IPS-18a (cell line): ENCODE results near the gene TENT5C.

ENCODE experiments used
- H3K27ac ChIP-seq: one replicate; pipeline ENCODE4 v1.5.1; 2013; ENCODE audit warnings: low read length
- H3K27me3 ChIP-seq: one replicate; pipeline ENCODE4 v1.6.1; 2013; ENCODE audit warnings: mild to moderate bottlenecking, low read length; ENCODE audit not compliant: control insufficient read depth, insufficient read depth
- H3K36me3 ChIP-seq: one replicate; pipeline ENCODE4 v1.6.1; 2013; ENCODE audit warnings: low read depth, low read length; ENCODE audit not compliant: control insufficient read depth
- H3K4me1 ChIP-seq: one replicate; pipeline ENCODE4 v1.6.1; 2013; ENCODE audit warnings: low read depth, low read length; ENCODE audit not compliant: control insufficient read depth
- H3K4me3 ChIP-seq: one replicate; pipeline ENCODE4 v1.5.1; 2013; ENCODE audit warnings: low read length
- H3K9ac ChIP-seq: one replicate; pipeline ENCODE4 v1.6.1; 2013; ENCODE audit warnings: mild to moderate bottlenecking, low read length, moderate library complexity
- H3K9me3 ChIP-seq: one replicate; pipeline ENCODE4 v1.6.1; 2013; ENCODE audit warnings: low read depth, low read length; ENCODE audit not compliant: control insufficient read depth

TENT5C gene

GRCh38 chr1:117610036-117610435 lies 4.2 kb downstream of the TENT5C start:
- Histone ChIP-seq H3K4me1 (peaks cover 9% of the 10 kb centered on the region), H3K27me3 (peaks cover 35% of the 10 kb centered on the region), H3K4me3 (no peak overlapping the region), H3K9me3 (no peaks in the 10 kb centered on the region), H3K9ac (no peak overlapping the region), H3K27ac (no peak overlapping the region), H3K36me3 (no peaks in the 10 kb centered on the region)

GRCh38 chr1:117611121-117611601 lies 5.3 kb downstream of the TENT5C start:
- H3K27ac ChIP-seq: no peak overlapping the region
- no peak overlapping the region for H3K9ac ChIP-seq
- no peak overlapping the region for H3K4me3 ChIP-seq
- no peaks in the 10 kb centered on the region for H3K36me3 ChIP-seq
- H3K27me3 ChIP-seq: peaks cover 34% of the 10 kb centered on the region
- H3K9me3 ChIP-seq: no peaks in the 10 kb centered on the region
- peaks cover 9% of the 10 kb centered on the region for H3K4me1 ChIP-seq

- Histone ChIP-seq H3K4me3 (no peak overlapping the region), H3K9ac (no peak overlapping the region), H3K27me3 (peaks cover 26% of the 10 kb centered on the region), H3K27ac (no peak overlapping the region), H3K9me3 (no peaks in the 10 kb centered on the region), H3K36me3 (no peaks in the 10 kb centered on the region), H3K4me1 (peaks cover 9% of the 10 kb centered on the region)
Measured at GRCh38 chr1:117611894-117612483, 6.1 kb downstream of the TENT5C start.

- Histone ChIP-seq H3K9ac (no peak overlapping the region), H3K4me1 (peaks cover 7% of the 10 kb centered on the region), H3K4me3 (no peak overlapping the region), H3K36me3 (no peaks in the 10 kb centered on the region), H3K27me3 (peaks cover 19% of the 10 kb centered on the region), H3K27ac (no peak overlapping the region), H3K9me3 (no peaks in the 10 kb centered on the region)
Measured at GRCh38 chr1:117612517-117613248, 6.8 kb downstream of the TENT5C start.

- Histone ChIP-seq H3K9ac (no peak overlapping the region), H3K27ac (no peak overlapping the region), H3K36me3 (no peaks in the 10 kb centered on the region), H3K4me1 (no peaks in the 10 kb centered on the region), H3K27me3 (peaks cover 12% of the 10 kb centered on the region), H3K9me3 (no peaks in the 10 kb centered on the region), H3K4me3 (no peak overlapping the region)
Measured at GRCh38 chr1:117613249-117613968, 7.6 kb downstream of the TENT5C start.

GRCh38 chr1:117613969-117614729 lies 8.3 kb downstream of the TENT5C start:
- no peaks in the 10 kb centered on the region for H3K4me1 ChIP-seq
- peaks cover 5% of the 10 kb centered on the region for H3K27me3 ChIP-seq
- H3K36me3 ChIP-seq: no peaks in the 10 kb centered on the region
- no peak overlapping the region for H3K27ac ChIP-seq
- H3K9me3 ChIP-seq: no peaks in the 10 kb centered on the region
- H3K4me3 ChIP-seq: no peak overlapping the region
- H3K9ac ChIP-seq: no peak overlapping the region

GRCh38 chr1:117615474-117615873 lies 9.6 kb downstream of the TENT5C start:
- H3K27ac ChIP-seq: no peak overlapping the region
- no peaks in the 10 kb centered on the region for H3K36me3 ChIP-seq
- no peaks in the 10 kb centered on the region for H3K4me1 ChIP-seq
- no peak overlapping the region for H3K4me3 ChIP-seq
- H3K27me3 ChIP-seq: peaks cover 4% of the 10 kb centered on the region
- no peaks in the 10 kb centered on the region for H3K9me3 ChIP-seq
- H3K9ac ChIP-seq: no peak overlapping the region

GRCh38 chr1:117616356-117616755 lies 10.5 kb downstream of the TENT5C start:
- Histone ChIP-seq H3K4me1 (no peaks in the 10 kb centered on the region), H3K27ac (no peak overlapping the region), H3K36me3 (no peaks in the 10 kb centered on the region), H3K9me3 (no peaks in the 10 kb centered on the region), H3K9ac (no peak overlapping the region), H3K27me3 (peaks cover 4% of the 10 kb centered on the region), H3K4me3 (no peak overlapping the region)

- Histone ChIP-seq H3K4me3 (no peak overlapping the region), H3K27ac (no peak overlapping the region), H3K4me1 (no peaks in the 10 kb centered on the region), H3K9me3 (no peaks in the 10 kb centered on the region), H3K27me3 (peaks cover 4% of the 10 kb centered on the region), H3K9ac (no peak overlapping the region), H3K36me3 (no peaks in the 10 kb centered on the region)
Measured at GRCh38 chr1:117616967-117617366, 11.1 kb downstream of the TENT5C start.

- Histone ChIP-seq H3K27ac (no peak overlapping the region), H3K9me3 (no peaks in the 10 kb centered on the region), H3K27me3 (peaks cover 4% of the 10 kb centered on the region), H3K4me1 (no peaks in the 10 kb centered on the region), H3K4me3 (no peak overlapping the region), H3K9ac (no peak overlapping the region), H3K36me3 (no peaks in the 10 kb centered on the region)
Measured at GRCh38 chr1:117618450-117619122, 12.7 kb downstream of the TENT5C start.

- no peaks in the 10 kb centered on the region for H3K36me3 ChIP-seq
- no peak overlapping the region for H3K9ac ChIP-seq
- no peak overlapping the region for H3K27ac ChIP-seq
- H3K9me3 ChIP-seq: no peaks in the 10 kb centered on the region
- H3K4me3 ChIP-seq: no peak overlapping the region
- no peaks in the 10 kb centered on the region for H3K4me1 ChIP-seq
- H3K27me3 ChIP-seq: no peaks in the 10 kb centered on the region
Measured at GRCh38 chr1:117620440-117620839, 14.6 kb downstream of the TENT5C start.
